Measurements from ENCODE around the gene TTC33. TPM values are rescaled to one million over a fixed set of nuclear protein-coding genes. Genes with fewer than 3 reads are reported as not detected.

Gene TTC33
- total RNA-seq, 1 donor: 18.6 TPM

DNA sequence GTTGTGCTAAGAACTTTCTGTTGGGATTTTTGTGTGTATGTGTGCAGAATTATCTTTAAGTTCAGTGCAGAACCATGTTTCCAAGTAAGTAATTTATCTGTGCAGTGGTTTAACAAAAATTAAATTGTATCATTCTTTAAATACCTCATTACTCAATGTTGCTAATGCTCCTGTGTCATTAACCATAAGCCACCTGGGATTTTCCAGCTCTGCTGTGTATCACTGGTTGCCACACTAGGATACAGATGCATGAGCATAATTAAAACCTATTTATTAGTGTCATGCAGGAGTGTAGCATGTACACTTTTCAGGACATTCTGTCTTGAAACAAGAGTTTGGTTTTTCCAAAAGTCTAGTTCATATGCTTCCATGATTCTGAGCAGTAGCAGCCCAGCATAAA lies 196.5 kb downstream of the TTC33 start:
- TF ChIP-seq, protein P1, sequence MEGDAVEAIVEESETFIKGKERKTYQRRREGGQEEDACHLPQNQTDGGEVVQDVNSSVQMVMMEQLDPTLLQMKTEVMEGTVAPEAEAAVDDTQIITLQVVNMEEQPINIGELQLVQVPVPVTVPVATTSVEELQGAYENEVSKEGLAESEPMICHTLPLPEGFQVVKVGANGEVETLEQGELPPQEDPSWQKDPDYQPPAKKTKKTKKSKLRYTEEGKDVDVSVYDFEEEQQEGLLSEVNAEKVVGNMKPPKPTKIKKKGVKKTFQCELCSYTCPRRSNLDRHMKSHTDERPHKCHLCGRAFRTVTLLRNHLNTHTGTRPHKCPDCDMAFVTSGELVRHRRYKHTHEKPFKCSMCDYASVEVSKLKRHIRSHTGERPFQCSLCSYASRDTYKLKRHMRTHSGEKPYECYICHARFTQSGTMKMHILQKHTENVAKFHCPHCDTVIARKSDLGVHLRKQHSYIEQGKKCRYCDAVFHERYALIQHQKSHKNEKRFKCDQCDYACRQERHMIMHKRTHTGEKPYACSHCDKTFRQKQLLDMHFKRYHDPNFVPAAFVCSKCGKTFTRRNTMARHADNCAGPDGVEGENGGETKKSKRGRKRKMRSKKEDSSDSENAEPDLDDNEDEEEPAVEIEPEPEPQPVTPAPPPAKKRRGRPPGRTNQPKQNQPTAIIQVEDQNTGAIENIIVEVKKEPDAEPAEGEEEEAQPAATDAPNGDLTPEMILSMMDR (IDR thresholded peaks at IDR 0.05; ENCODE audit: insufficient read depth, low read depth, low read length): no peak
- no peak overlapping the region for H3K4me3 ChIP-seq (ENCODE audit: low read depth, low read length)
- peak; percentile 28 for DNase-seq (ENCODE audit: low read depth)

DNA sequence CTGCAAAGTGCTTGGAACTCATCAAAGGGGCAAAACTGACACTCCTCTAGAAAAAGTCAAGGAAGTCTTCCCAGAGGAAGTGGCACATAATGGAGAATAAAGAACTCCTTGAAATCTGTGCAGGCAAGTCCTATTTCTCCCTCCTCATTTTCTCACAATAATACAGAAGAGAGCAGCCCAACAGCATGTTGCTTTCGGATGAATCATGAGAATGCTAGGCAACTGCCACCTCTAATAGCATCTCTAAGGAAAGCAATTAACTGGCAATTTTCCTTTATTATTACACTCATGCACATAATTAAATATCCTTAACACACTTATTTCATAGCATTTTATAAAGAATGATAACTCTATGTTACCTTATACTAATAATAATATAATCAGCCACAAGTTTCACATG lies 198.3 kb downstream of the TTC33 start:
- TF ChIP-seq, protein P1 (IDR thresholded peaks at IDR 0.05; ENCODE audit: insufficient read depth, low read depth, low read length): no peak
- DNase-seq (ENCODE audit: low read depth): no peak
- H3K4me3 ChIP-seq (ENCODE audit: low read depth, low read length): no peak overlapping the region

- TF ChIP-seq, protein P1 (IDR thresholded peaks at IDR 0.05; ENCODE audit: insufficient read depth, low read depth, low read length): no peak
- no peak overlapping the region for H3K4me3 ChIP-seq (ENCODE audit: low read depth, low read length)
- DNase-seq (ENCODE audit: low read depth): no peak
Measured at GRCh38 chr5:40556811-40557210, 198.9 kb downstream of the TTC33 start.

DNA sequence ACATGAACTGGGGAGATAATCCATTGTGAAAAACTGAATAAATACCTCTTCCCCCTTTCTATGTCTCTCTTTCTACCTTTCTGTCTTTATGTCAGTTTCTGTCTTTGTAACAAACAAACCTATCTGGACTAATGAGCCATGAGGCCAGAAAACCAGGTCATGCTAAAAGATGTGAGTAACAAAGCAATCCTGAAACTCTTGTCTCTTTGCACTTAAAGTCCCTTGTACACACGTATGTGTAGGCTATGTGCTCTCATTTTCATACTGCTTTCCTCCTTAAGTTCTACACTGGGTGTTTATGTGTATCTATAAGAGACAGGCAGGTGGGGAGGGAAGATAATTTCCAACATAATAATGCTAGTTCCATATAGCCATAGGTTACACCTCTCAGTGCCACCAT lies 199.9 kb downstream of the TTC33 start:
- no peak for DNase-seq (ENCODE audit: low read depth)
- no peak overlapping the region for H3K4me3 ChIP-seq (ENCODE audit: low read depth, low read length)
- TF ChIP-seq, protein P1 (IDR thresholded peaks at IDR 0.05; ENCODE audit: insufficient read depth, low read depth, low read length): no peak

DNA sequence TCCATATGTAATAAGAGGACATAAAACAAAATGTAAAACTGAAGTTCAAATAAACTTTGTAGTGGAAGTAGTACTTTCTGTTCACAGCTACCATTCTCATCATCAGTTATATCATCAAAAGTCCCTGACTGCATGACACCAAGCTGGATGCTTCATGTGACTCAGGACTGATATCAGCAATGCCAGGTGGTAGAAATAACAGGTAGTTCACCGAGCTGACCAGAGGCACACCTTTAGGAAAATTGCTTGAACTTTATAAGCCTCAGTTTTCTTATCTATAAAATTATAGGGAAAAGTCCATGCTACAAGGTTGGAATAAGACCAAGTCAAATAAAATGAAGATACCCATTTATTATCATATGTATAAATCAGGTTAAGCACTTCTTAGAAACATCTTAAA lies 200.9 kb downstream of the TTC33 start:
- DNase-seq (ENCODE audit: low read depth): no peak
- TF ChIP-seq, protein P1 (IDR thresholded peaks at IDR 0.05; ENCODE audit: insufficient read depth, low read depth, low read length): no peak
- H3K4me3 ChIP-seq (ENCODE audit: low read depth, low read length): no peak overlapping the region

- H3K4me3 ChIP-seq (ENCODE audit: low read depth, low read length): no peak overlapping the region
- no peak for DNase-seq (ENCODE audit: low read depth)
- TF ChIP-seq, protein P1 (IDR thresholded peaks at IDR 0.05; ENCODE audit: insufficient read depth, low read depth, low read length): no peak
Measured at GRCh38 chr5:40554054-40554453, 201.7 kb downstream of the TTC33 start.

DNA sequence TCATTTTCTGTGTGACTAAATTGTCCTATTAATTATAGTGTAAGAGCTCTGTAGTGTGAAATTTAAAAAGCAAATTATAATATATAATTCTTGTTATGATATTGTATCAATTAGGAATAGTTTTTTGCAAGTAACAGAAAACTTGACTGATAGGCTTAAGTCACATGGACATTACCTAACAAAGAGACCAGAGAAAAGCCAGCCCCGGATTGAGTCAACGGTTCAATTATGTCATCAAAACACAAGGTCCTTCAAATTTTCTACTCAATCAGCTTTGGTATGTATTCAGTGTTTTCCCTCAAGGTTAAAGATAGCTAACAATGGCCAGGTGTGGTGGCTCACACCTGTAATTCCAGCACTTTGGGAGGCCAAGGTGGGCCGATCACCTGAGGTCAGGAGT lies 202.8 kb downstream of the TTC33 start:
- no peak for DNase-seq (ENCODE audit: low read depth)
- TF ChIP-seq, protein P1 (IDR thresholded peaks at IDR 0.05; ENCODE audit: insufficient read depth, low read depth, low read length): no peak

More for the DNA sequence above, 202.8 kb downstream of the TTC33 start:
- no peak overlapping the region for H3K4me3 ChIP-seq (ENCODE audit: low read depth, low read length)

All from fibroblast of villous mesenchyme (primary cell).